Colonic mucosa (tissue), 4 donors: ENCODE data around the gene SGPP1. TPM values are rescaled to one million over a fixed set of nuclear protein-coding genes. Genes with fewer than 3 reads are reported as not detected.

ENCODE experiments used
- DNase-seq: peaks from one replicate; pipeline ENCODE4 v3.0.0-alpha.2; 2020
- H3K27ac ChIP-seq: fragments of 200-600 bp; one replicate; pipeline ENCODE4 v1.8.0; 2021
- H3K27me3 ChIP-seq: fragments of 200-600 bp; one replicate; pipeline ENCODE4 v1.8.0; 2021
- H3K36me3 ChIP-seq: fragments of 200-600 bp; one replicate; pipeline ENCODE4 v1.8.0; 2021
- H3K4me1 ChIP-seq: fragments of 200-600 bp; one replicate; pipeline ENCODE4 v1.8.0; 2021; ENCODE audit warnings: mild to moderate bottlenecking
- H3K4me3 ChIP-seq: fragments of 200-600 bp; one replicate; pipeline ENCODE4 v1.8.0; 2021
- H3K9ac ChIP-seq, 2 donors: one replicate each; pipeline ENCODE4 v1.7.0; 2013; ENCODE audit warnings: control low read depth in 2 of 2, low read depth in 2 of 2, low read length in 2 of 2
- H3K9me3 ChIP-seq: fragments of 200-600 bp; one replicate; pipeline ENCODE4 v1.8.0; 2021
- CTCF ChIP-seq: fragments of 200-600 bp; IDR thresholded peaks from one replicate; pipeline ENCODE4 v1.8.0; 2022; ENCODE audit warnings: antibody characterized with exemption, mild to moderate bottlenecking
- intact Hi-C: fragments of 100-400 bp; cut with DNase I; formaldehyde crosslinking; loops from one replicate; pipeline ENCODE4 v1.14.1; 2022
- total RNA-seq, 2 donors: library from RNA; stranded (reverse); fragmentation: NEBNext Ultra II Directional in 1 of 2; extraction: Animal tissue kit (Norgen Biotek cat#: 25700) in 1 of 2; gene quantifications; one replicate each; pipeline ENCODE4 v1.2.1, GENCODE V29; 2021
- donor health status: healthy.
- donor health status: DM: no; HTN: no; CAD: no.
- donor health status: DM: no; HTN: no; CAD: no.

The SGPP1 gene
- total RNA-seq, 2 donors from 2014 or later: 10.5 to 20.0 TPM

- Histone ChIP-seq H3K36me3 (no peaks in the 10 kb centered on the region), H3K9ac (no peak overlapping the region), H3K4me3 (no peak overlapping the region), H3K27me3 (no peaks in the 10 kb centered on the region), H3K27ac (no peak overlapping the region), H3K9me3 (no peaks in the 10 kb centered on the region), H3K4me1 (no peaks in the 10 kb centered on the region)
- no peak for TF ChIP-seq CTCF
- no peak for DNase-seq
- intact Hi-C loops: no loop called here
Observed at GRCh38 chr14:63654346-63654745, 73.5 kb downstream of the SGPP1 start.

- intact Hi-C loops: no loop called here
- H3K4me3 ChIP-seq: no peak overlapping the region
- H3K36me3 ChIP-seq: no peaks in the 10 kb centered on the region
- no peak for TF ChIP-seq CTCF
- H3K27me3 ChIP-seq: no peaks in the 10 kb centered on the region
- H3K9ac ChIP-seq: no peak overlapping the region
- no peaks in the 10 kb centered on the region for H3K9me3 ChIP-seq
- DNase-seq: no peak
- no peak overlapping the region for H3K27ac ChIP-seq
- H3K4me1 ChIP-seq: no peaks in the 10 kb centered on the region
Observed at GRCh38 chr14:63652406-63652805, 75.5 kb downstream of the SGPP1 start.

GRCh38 chr14:63650256-63650952 lies 77.5 kb downstream of the SGPP1 start:
- DNase-seq: no peak
- H3K4me1 ChIP-seq: no peaks in the 10 kb centered on the region
- no peaks in the 10 kb centered on the region for H3K36me3 ChIP-seq
- H3K27me3 ChIP-seq: no peaks in the 10 kb centered on the region
- no peak overlapping the region for H3K27ac ChIP-seq
- TF ChIP-seq CTCF: no peak
- no peaks in the 10 kb centered on the region for H3K9me3 ChIP-seq
- no peak overlapping the region for H3K9ac ChIP-seq
- intact Hi-C loops: no loop called here
- no peak overlapping the region for H3K4me3 ChIP-seq

GRCh38 chr14:63647696-63648410 lies 80.0 kb downstream of the SGPP1 start:
- Histone ChIP-seq H3K4me1 (no peaks in the 10 kb centered on the region), H3K36me3 (no peaks in the 10 kb centered on the region), H3K9ac (no peak overlapping the region), H3K4me3 (no peak overlapping the region), H3K27ac (no peak overlapping the region), H3K9me3 (no peaks in the 10 kb centered on the region), H3K27me3 (no peaks in the 10 kb centered on the region)
- intact Hi-C loops: no loop called here
- TF ChIP-seq CTCF: no peak
- no peak for DNase-seq

- Histone ChIP-seq H3K4me3 (no peak overlapping the region), H3K4me1 (no peaks in the 10 kb centered on the region), H3K9me3 (no peaks in the 10 kb centered on the region), H3K9ac (no peak overlapping the region), H3K27ac (no peak overlapping the region), H3K27me3 (no peaks in the 10 kb centered on the region), H3K36me3 (no peaks in the 10 kb centered on the region)
- intact Hi-C loops: no loop called here
- no peak for TF ChIP-seq CTCF
- DNase-seq: no peak
Observed at GRCh38 chr14:63644741-63645140, 83.1 kb downstream of the SGPP1 start.
